Measurements from ENCODE around the gene SPATA13.

GRCh38 chr13:24123761-24124160 lies 36.8 kb upstream of the SPATA13 start:
- TF ChIP-seq CTCF (IDR thresholded peaks at IDR 0.05) (no peak), EP300 (IDR thresholded peaks at IDR 0.05) (no peak)

Data from stomach (tissue), 4 donors.